Tibial nerve (tissue), 3 donors: ENCODE measurements around the gene NKG7.

Experiments used
- POLR2A ChIP-seq, 2 donors: fragments of 450-650 bp; IDR thresholded peaks; one replicate each; pipeline ENCODE4 v1.6.1; 2017; ENCODE audit warnings: antibody characterized with exemption in 2 of 2, mild to moderate bottlenecking in 2 of 2, moderate library complexity in 2 of 2
- TF ChIP-seq, protein P1 (sequence below), 5 experiments: fragments of 200-600 bp in 3 of 5; fragments of 450-650 bp in 2 of 5; sonication (generic) in 3 of 5; IDR thresholded peaks; one replicate each; pipeline ENCODE4 v1.5.1; 2016 to 2019; ENCODE audit warnings: antibody characterized with exemption in 5 of 5, mild to moderate bottlenecking in 3 of 5, moderate library complexity in 2 of 5

DNA sequence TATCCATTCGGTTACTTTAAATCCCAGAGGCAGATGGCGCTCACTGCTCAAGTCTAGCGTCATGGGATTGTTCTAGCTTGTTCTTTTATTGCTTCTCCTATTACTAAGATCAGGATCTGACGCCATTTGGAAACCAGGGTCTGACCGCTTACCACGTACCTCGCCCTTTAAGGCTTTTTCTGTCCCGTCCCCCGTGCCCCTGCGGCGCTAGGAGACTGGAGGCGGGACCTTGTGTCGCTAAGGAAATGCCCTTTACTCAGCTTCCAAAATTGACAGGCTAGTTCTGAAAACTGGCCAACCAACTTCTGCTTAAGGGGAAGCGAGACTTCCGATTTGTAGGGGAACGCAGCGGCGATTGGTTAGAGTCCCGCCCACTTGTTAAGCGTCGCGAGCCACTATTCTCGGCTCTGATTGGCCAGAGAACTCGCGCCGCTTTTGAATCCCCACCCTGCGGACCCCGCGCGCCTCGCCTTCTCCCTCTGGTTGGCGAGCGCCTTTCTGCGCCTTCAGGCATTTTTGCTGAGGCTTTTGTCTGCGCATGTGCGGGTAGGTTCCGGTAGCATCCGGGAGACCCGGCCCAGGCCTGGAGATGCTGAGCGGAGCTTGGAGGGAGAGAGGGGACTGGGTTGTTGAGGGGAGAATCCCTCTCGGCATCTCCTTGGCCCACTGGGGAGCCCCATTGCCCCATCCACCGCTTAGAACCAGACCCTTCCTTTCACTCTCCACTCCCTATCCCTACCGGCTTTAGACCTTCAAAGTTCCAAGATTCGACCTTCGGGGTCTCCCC is 21.8 kb upstream of the NKG7 start:
- TF ChIP-seq POLR2A (IDR thresholded peaks at IDR 0.05): no peak
- TF ChIP-seq, protein P1, sequence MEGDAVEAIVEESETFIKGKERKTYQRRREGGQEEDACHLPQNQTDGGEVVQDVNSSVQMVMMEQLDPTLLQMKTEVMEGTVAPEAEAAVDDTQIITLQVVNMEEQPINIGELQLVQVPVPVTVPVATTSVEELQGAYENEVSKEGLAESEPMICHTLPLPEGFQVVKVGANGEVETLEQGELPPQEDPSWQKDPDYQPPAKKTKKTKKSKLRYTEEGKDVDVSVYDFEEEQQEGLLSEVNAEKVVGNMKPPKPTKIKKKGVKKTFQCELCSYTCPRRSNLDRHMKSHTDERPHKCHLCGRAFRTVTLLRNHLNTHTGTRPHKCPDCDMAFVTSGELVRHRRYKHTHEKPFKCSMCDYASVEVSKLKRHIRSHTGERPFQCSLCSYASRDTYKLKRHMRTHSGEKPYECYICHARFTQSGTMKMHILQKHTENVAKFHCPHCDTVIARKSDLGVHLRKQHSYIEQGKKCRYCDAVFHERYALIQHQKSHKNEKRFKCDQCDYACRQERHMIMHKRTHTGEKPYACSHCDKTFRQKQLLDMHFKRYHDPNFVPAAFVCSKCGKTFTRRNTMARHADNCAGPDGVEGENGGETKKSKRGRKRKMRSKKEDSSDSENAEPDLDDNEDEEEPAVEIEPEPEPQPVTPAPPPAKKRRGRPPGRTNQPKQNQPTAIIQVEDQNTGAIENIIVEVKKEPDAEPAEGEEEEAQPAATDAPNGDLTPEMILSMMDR (IDR thresholded peaks at IDR 0.05): peak in 3 of 5 experiments; percentile 4 to 39 (median 24)
